Lower lobe of right lung (tissue), 2 donors: ENCODE measurements around the gene KIF1C. TPM values are rescaled to one million over a fixed set of nuclear protein-coding genes. Genes with fewer than 3 reads are reported as not detected.

Source experiments
- ATAC-seq, 2 donors: fragments of 200-7000 bp; cut with Tn5 transposase; one replicate each; pipeline ENCODE4 v1.9.1; 2020 to 2022; ENCODE audit warnings: mild to moderate bottlenecking in 2 of 2, moderate library complexity in 2 of 2
- DNase-seq: peaks from one replicate; pipeline ENCODE4 v3.0.0-alpha.2; 2020
- H3K27ac ChIP-seq: fragments of 200-600 bp; one replicate; pipeline ENCODE4 v1.8.0; 2022
- H3K27me3 ChIP-seq: fragments of 200-600 bp; one replicate; pipeline ENCODE4 v1.8.0; 2022; ENCODE audit warnings: low read depth
- H3K36me3 ChIP-seq: fragments of 200-600 bp; one replicate; pipeline ENCODE4 v1.8.0; 2022; ENCODE audit warnings: mild to moderate bottlenecking
- H3K4me1 ChIP-seq: fragments of 200-600 bp; one replicate; pipeline ENCODE4 v1.8.0; 2022
- H3K4me3 ChIP-seq: fragments of 200-600 bp; one replicate; pipeline ENCODE4 v1.8.0; 2022; ENCODE audit warnings: mild to moderate bottlenecking
- H3K9me3 ChIP-seq: fragments of 200-600 bp; one replicate; pipeline ENCODE4 v1.8.0; 2022
- CTCF ChIP-seq: fragments of 200-600 bp; IDR thresholded peaks from one replicate; pipeline ENCODE4 v1.8.0; 2022; ENCODE audit warnings: antibody characterized with exemption, mild to moderate bottlenecking
- intact Hi-C: fragments of 100-400 bp; cut with DNase I; formaldehyde crosslinking; loops from one replicate; pipeline ENCODE4 v1.11.0; 2022
- long read RNA-seq: library from polyadenylated mRNA; unstranded; transcript quantifications from one replicate; pipeline ENCODE4 v2.0.0, GENCODE V29; 2021
- total RNA-seq: library from RNA; stranded (reverse); fragmentation: NEBNext Ultra II Directional; extraction: Animal tissue kit (Norgen Biotek cat#: 25700); gene quantifications from one replicate; pipeline ENCODE4 v1.2.1, GENCODE V29; 2021
- donor health status: DM: no; HTN: yes; CAD: no; lungs with severe emphysema.

The KIF1C gene
- total RNA-seq, result 182 TPM
- long read RNA-seq, full-length matches to known transcripts, result 63 of 169 reads
- long read RNA-seq, partial matches to known transcripts, result 87 of 169 reads
- long read RNA-seq, other reads (novel, unspliced or antisense), result 19 of 169 reads

DNA sequence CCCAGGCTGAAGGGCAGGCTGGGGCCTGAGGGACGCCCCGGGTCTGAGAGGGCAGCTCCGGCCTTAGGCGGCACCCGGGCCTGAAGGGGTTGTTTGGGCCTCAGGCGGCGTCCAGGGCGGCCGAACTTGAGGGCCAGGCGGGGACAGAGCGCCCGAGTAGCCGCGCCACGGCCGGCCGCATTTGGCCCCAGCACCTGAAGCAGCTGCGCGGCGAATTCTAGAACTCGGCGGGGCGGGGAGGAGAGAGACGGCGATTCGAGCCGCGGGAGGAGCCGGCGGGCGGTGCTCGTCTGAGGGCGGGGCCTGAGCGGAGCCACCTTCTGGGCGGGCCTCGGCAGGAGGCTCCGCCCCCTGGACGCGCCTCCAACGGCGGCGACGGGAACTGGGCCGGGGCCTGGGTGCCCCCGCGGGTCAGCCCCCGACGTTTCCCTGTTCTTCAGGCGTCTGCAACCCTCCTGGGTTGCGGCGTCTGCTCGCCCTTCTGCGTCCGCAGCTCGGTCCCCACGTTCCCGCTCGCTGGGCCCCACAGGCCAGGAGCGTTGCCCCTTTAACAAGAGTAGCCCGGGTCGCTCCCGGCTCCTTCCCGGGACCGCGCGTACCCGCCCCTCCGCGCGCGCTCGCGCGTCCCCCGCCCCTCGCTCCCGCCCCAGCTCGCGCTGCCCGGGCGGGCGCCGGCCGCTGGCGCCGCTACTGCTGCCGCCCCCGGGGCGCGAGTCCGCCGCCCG, at the start of gene KIF1C, which contains the start of gene INCA1:
Gene KIF1C, plus strand, starts transcription at position 649 of the 725 bp plus-strand sequence. CDS start 2,297 bp downstream, outside the sequence.
Gene INCA1, minus strand, starts transcription at position 221 of the 725 bp plus-strand sequence. CDS start 3,085 bp downstream, outside the sequence.
- Histone ChIP-seq H3K4me1 (peaks cover 38% of the 10 kb centered on the region), H3K36me3 (peaks cover 16% of the 10 kb centered on the region), H3K9me3 (no peaks in the 10 kb centered on the region), H3K4me3 (peak within 1 kb of the TSS; percentile 99), H3K27ac (peak within 1 kb of the TSS; percentile 94), H3K27me3 (no peaks in the 10 kb centered on the region)
- intact Hi-C loops, result no loop called here
- ATAC-seq, result peak; percentile 97
- DNase-seq, result peak; percentile 97
- TF ChIP-seq CTCF, result peak; percentile 15

- Histone ChIP-seq H3K36me3 (peaks cover 35% of the 10 kb centered on the region), H3K27me3 (no peaks in the 10 kb centered on the region), H3K27ac (peak within 1 kb of the TSS; percentile 98), H3K4me3 (peak within 1 kb of the TSS; percentile 99), H3K9me3 (no peaks in the 10 kb centered on the region), H3K4me1 (peaks cover 48% of the 10 kb centered on the region)
- peak; percentile 94 for DNase-seq
- peak; percentile 82 to 88 for ATAC-seq
- TF ChIP-seq CTCF, result no peak
- intact Hi-C loops, result no loop called here
Observed at GRCh38 chr17:4948166-4948930, 49.4 kb upstream of the KIF1C start, which contains the start of gene PFN1. Gene PFN1, minus strand, starts transcription at chr17:4948530. Its CDS starts 136 bp downstream, at chr17:4948394.

DNA sequence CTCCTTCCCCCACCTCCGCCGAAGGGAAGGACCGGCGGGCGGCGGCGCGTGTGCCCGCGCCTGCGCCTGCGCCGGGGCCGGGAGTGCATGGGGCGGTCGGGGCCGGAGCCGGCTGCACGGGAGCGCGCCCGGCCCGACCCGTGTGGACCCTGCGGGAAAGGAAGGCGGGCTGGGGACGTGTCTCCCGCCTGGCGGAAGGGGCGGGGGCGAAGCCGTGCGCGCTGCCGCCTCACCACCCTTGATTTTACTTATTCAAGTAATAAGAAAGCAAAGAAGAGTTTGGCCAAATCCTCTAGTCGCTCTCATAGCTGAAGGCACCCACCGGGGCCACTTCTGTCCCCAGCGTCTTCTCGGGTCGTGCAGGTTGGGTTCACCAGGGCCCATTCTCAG, 48.8 kb upstream of the KIF1C start:
- Histone ChIP-seq H3K9me3 (no peaks in the 10 kb centered on the region), H3K27me3 (no peaks in the 10 kb centered on the region), H3K4me1 (peaks cover 47% of the 10 kb centered on the region), H3K27ac (peak overlapping the region; percentile 98), H3K4me3 (peak overlapping the region; percentile 99), H3K36me3 (peaks cover 29% of the 10 kb centered on the region)
- intact Hi-C loops, result no loop called here
- peak; percentile 90 for DNase-seq
- TF ChIP-seq CTCF, result no peak
- peak; percentile 81 to 88 for ATAC-seq

DNA sequence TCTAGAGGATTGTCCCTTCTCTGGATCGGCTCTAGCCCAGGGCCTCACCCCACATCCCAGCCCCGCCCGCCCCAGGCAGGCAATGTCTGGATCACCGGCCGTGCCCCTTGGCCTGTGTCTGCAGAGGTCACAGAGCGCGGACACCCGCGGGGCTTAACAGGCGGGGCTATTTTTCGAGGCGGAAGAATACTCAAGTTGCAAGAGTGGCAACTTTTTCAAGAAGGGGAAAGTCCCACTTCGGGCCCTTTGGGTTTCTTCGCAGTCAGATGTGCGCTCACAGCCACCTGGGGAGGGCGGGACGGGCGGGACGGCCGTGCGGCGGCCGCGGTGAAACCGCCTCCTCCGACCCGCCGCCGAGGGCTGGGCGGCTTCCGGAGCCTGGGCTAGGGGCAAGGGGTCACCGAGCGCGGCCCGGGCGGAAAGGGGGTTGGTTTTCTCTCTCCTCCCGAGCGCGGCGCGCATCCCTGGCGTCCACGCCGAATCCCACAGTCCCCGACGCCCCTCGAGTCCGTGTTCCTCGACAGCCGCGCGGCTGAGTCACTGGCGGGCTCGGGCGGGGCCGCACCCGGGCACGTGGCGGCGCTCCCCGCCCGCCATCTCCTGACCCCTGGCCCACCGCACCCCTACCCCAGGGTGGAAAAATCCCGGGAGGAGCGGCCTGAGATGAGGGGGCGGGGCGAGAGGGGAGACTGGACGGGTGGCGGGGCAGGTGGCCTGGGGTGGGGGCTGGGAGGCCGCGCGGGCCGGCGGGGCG, 48.3 kb upstream of the KIF1C start:
- intact Hi-C loops, result no loop called here
- Histone ChIP-seq H3K9me3 (no peaks in the 10 kb centered on the region), H3K27me3 (no peaks in the 10 kb centered on the region), H3K4me3 (peak overlapping the region; percentile 99), H3K36me3 (peaks cover 23% of the 10 kb centered on the region), H3K4me1 (peaks cover 42% of the 10 kb centered on the region), H3K27ac (peak overlapping the region; percentile 98)
- no peak for TF ChIP-seq CTCF
- ATAC-seq, result peak; percentile 59 to 63
- DNase-seq, result peak; percentile 87
